Endodermal cell (in vitro differentiated cells): ENCODE data around the gene SLC39A13. TPM values are rescaled to one million over a fixed set of nuclear protein-coding genes. Genes with fewer than 3 reads are reported as not detected.

Source experiments
- DNase-seq: peaks from one replicate; pipeline ENCODE4 v3.0.0-alpha.2; 2017
- H3K27ac ChIP-seq: 2 replicates; pipeline ENCODE4 v1.5.1; 2013; ENCODE audit warnings: mild to moderate bottlenecking, low read depth, low read length, moderate library complexity
- H3K27me3 ChIP-seq: 2 replicates; pipeline ENCODE4 v1.6.1; 2013; ENCODE audit warnings: mild to moderate bottlenecking, low read length, moderate library complexity; ENCODE audit not compliant: insufficient read depth, control insufficient read depth, poor library complexity, severe bottlenecking
- H3K36me3 ChIP-seq: 2 replicates; pipeline ENCODE4 v1.7.0; 2013; ENCODE audit warnings: mild to moderate bottlenecking, low read length, moderate library complexity; ENCODE audit not compliant: control insufficient read depth, insufficient read depth
- H3K4me1 ChIP-seq: one replicate; pipeline ENCODE4 v1.7.0; 2013; ENCODE audit warnings: low read length; ENCODE audit not compliant: control insufficient read depth, insufficient read depth
- H3K4me3 ChIP-seq: 2 replicates; pipeline ENCODE4 v1.5.1; 2013; ENCODE audit warnings: mild to moderate bottlenecking, low read length, moderate library complexity
- H3K9ac ChIP-seq: 2 replicates; pipeline ENCODE4 v1.6.1; 2013; ENCODE audit warnings: mild to moderate bottlenecking, low read length, moderate library complexity; ENCODE audit not compliant: poor library complexity, severe bottlenecking; ENCODE audit errors: extremely low read depth
- H3K9me3 ChIP-seq: 2 replicates; pipeline ENCODE4 v1.6.1; 2013; ENCODE audit warnings: mild to moderate bottlenecking, low read length, moderate library complexity; ENCODE audit not compliant: control insufficient read depth
- H3K27ac Mint-ChIP-seq: 2 replicates; pipeline ENCODE4 v1.8.0; 2020; ENCODE audit warnings: mixed read lengths
- H3K27me3 Mint-ChIP-seq: 2 replicates; pipeline ENCODE4 v1.8.0; 2021; ENCODE audit warnings: mild to moderate bottlenecking, mixed read lengths; ENCODE audit not compliant: insufficient read depth
- H3K36me3 Mint-ChIP-seq: 2 replicates; pipeline ENCODE4 v1.8.0; 2020; ENCODE audit warnings: low read depth, mixed read lengths
- H3K4me1 Mint-ChIP-seq: 2 replicates; pipeline ENCODE4 v1.8.0; 2020; ENCODE audit warnings: mixed read lengths
- H3K4me3 Mint-ChIP-seq: 2 replicates; pipeline ENCODE4 v1.8.0; 2020; ENCODE audit warnings: mild to moderate bottlenecking, moderate library complexity, mixed read lengths
- H3K9me3 Mint-ChIP-seq: 2 replicates; pipeline ENCODE4 v1.8.0; 2020; ENCODE audit warnings: mild to moderate bottlenecking, mixed read lengths
- WGBS, 2 experiments: methylation state at CpG; one replicate each; pipeline versions ENCODE4 v1.1.5 to v1.1.7; 2013; ENCODE audit warnings: missing lambda C conversion rate in 2 of 2, mixed read lengths in 1 of 2; ENCODE audit not compliant: insufficient coverage in 1 of 2, insufficient read length in 1 of 2; 5-methylcytosine and 5-hydroxymethylcytosine counted together
- total RNA-seq, 2 donors: library from RNA; stranded (reverse); fragmentation: NEBNext Ultra II Directional in 1 of 2; extraction: Animal tissue kit (Norgen Biotek cat#: 25700) in 1 of 2; gene quantifications; 2 replicates in 1 of 2; 3 replicates in 1 of 2; pipeline ENCODE4 v1.2.1, GENCODE V29; 2021
- TF ChIP-seq, protein P1 (sequence below): fragments of 200-600 bp; sonication (generic); conservative IDR thresholded peaks from 2 replicates; pipeline ENCODE4 v1.5.0; 2021; ENCODE audit warnings: antibody characterized with exemption, mild to moderate bottlenecking

Gene SLC39A13
- total RNA-seq, 2 donors from 2014 or later = 34.7 to 40.4 TPM

DNA sequence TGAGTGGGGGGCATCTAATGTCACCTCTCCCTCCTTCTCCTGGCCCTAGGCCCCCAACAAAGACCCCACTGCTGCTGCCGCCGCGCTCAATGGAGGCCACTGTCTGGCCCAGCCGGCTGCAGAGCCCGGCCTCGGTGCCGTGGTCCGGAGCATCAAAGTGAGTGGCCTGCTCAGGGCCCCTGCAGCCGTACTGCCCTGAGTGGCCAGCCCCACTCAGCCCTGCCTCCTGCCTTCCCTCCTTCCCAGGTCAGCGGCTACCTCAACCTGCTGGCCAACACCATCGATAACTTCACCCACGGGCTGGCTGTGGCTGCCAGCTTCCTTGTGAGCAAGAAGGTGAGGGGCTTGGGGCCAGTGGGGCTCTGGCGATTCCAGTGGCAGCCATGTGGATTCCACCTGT, 5.0 kb downstream of the SLC39A13 start:
- no peak overlapping the region for H3K4me3 ChIP-seq
- Mint-ChIP-seq H3K9me3 (no peaks in the 10 kb centered on the region), H3K4me3 (no peak overlapping the region), H3K27me3 (no peaks in the 10 kb centered on the region), H3K36me3 (peaks cover 28% of the 10 kb centered on the region), H3K4me1 (peaks cover 2% of the 10 kb centered on the region), H3K27ac (peak overlapping the region; percentile 13)
- TF ChIP-seq, protein P1, sequence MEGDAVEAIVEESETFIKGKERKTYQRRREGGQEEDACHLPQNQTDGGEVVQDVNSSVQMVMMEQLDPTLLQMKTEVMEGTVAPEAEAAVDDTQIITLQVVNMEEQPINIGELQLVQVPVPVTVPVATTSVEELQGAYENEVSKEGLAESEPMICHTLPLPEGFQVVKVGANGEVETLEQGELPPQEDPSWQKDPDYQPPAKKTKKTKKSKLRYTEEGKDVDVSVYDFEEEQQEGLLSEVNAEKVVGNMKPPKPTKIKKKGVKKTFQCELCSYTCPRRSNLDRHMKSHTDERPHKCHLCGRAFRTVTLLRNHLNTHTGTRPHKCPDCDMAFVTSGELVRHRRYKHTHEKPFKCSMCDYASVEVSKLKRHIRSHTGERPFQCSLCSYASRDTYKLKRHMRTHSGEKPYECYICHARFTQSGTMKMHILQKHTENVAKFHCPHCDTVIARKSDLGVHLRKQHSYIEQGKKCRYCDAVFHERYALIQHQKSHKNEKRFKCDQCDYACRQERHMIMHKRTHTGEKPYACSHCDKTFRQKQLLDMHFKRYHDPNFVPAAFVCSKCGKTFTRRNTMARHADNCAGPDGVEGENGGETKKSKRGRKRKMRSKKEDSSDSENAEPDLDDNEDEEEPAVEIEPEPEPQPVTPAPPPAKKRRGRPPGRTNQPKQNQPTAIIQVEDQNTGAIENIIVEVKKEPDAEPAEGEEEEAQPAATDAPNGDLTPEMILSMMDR = no peak
- H3K9me3 ChIP-seq = no peaks in the 10 kb centered on the region
- no peaks in the 10 kb centered on the region for H3K4me1 ChIP-seq
- H3K27me3 ChIP-seq = no peaks in the 10 kb centered on the region
- no peak overlapping the region for H3K9ac ChIP-seq
- WGBS, 2 experiments = 92 to 94% methylated on average over 12 to 13 of the region's 13 CpGs
- no peak overlapping the region for H3K27ac ChIP-seq
- DNase-seq = no peak
- H3K36me3 ChIP-seq = peaks cover 26% of the 10 kb centered on the region

DNA sequence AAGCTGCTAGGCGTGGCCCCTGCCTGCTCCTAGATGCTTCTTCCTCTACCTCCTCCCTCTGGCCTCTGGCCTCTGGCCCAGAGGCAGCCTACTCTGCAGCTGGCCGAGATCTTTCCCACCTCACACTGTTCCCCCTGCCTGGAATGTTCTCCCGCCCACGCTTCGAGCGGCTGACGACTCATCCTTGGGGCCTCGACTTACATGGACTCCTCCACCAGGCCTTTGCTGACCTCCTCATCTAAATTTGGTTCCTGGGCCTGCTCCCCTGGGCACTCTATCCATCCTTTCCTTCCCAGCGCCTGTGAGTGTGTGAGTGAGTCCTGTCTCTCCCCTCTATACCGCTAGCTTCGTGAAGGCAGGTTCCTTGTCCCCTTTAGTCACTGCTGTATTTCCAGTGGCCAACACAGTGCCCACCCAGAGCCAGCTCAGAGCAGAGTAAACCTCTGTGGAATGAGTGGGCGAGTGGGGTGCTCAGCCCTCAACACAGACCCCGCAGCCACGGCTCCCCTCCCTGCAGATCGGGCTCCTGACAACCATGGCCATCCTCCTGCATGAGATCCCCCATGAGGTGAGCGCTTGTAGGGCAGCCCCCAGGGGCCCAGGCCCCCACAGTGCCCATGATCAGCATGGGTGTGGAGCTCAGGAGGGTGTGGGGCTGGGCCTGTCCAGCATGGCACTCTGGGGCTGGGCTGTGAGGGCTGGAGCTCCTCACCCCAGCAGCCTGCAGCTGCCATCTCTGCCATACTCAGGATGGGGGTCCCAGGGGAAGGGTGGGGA, 5.7 kb downstream of the SLC39A13 start:
- TF ChIP-seq, protein P1 = no peak
- peak overlapping the region; percentile 13 for H3K27ac Mint-ChIP-seq
- Histone ChIP-seq H3K4me1 (no peaks in the 10 kb centered on the region), H3K9ac (no peak overlapping the region), H3K9me3 (no peaks in the 10 kb centered on the region), H3K4me3 (no peak overlapping the region), H3K36me3 (peaks cover 33% of the 10 kb centered on the region), H3K27me3 (no peaks in the 10 kb centered on the region), H3K27ac (no peak overlapping the region)
- H3K4me3 Mint-ChIP-seq = no peak overlapping the region
- H3K27me3 Mint-ChIP-seq = no peaks in the 10 kb centered on the region
- WGBS, 2 experiments = 92 to 100% methylated on average over 1 to 16 of the region's 16 CpGs
- DNase-seq = no peak
- no peaks in the 10 kb centered on the region for H3K9me3 Mint-ChIP-seq
- peaks cover 2% of the 10 kb centered on the region for H3K4me1 Mint-ChIP-seq
- peaks cover 33% of the 10 kb centered on the region for H3K36me3 Mint-ChIP-seq

DNA sequence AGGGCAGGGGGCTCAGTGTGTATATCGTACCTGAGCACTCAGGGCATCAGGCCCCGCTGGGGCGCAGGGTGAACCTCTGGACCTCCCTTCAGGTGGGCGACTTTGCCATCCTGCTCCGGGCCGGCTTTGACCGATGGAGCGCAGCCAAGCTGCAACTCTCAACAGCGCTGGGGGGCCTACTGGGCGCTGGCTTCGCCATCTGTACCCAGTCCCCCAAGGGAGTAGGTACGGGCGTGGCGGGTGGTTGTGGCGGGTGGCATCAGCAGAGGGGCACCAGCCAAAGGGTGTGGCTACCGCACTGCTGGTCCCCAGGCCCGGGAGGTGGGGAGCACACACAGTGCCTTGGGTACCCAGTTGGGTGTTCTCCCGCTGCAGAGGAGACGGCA, 6.3 kb downstream of the SLC39A13 start:
- Histone ChIP-seq H3K9ac (no peak overlapping the region), H3K4me1 (no peaks in the 10 kb centered on the region), H3K36me3 (peaks cover 35% of the 10 kb centered on the region), H3K4me3 (no peak overlapping the region), H3K27me3 (no peaks in the 10 kb centered on the region), H3K9me3 (no peaks in the 10 kb centered on the region), H3K27ac (no peak overlapping the region)
- H3K4me3 Mint-ChIP-seq = no peak overlapping the region
- TF ChIP-seq, protein P1 = no peak
- WGBS, 2 experiments = 90 to 91% methylated on average over 9 to 19 of the region's 19 CpGs
- no peak for DNase-seq
- peaks cover 37% of the 10 kb centered on the region for H3K36me3 Mint-ChIP-seq
- H3K9me3 Mint-ChIP-seq = no peaks in the 10 kb centered on the region
- no peak overlapping the region for H3K27ac Mint-ChIP-seq
- H3K27me3 Mint-ChIP-seq = no peaks in the 10 kb centered on the region
- H3K4me1 Mint-ChIP-seq = peaks cover 2% of the 10 kb centered on the region
